HuH-7 (cell line): ENCODE results near the gene SESTD1.

ENCODE experiments used
- DNase-seq: peaks from one replicate; pipeline ENCODE4 v3.0.0; 2011; ENCODE audit warnings: low spot score

Gene SESTD1

GRCh38 chr2:179191110-179191509 lies 73.5 kb downstream of the SESTD1 start:
- DNase-seq: no peak

GRCh38 chr2:179186126-179186525 lies 78.5 kb downstream of the SESTD1 start:
- no peak for DNase-seq

GRCh38 chr2:179184610-179185009 lies 80.0 kb downstream of the SESTD1 start:
- DNase-seq: no peak

GRCh38 chr2:179181002-179181401 lies 83.6 kb downstream of the SESTD1 start:
- DNase-seq: no peak

GRCh38 chr2:179180242-179180641 lies 84.4 kb downstream of the SESTD1 start:
- no peak for DNase-seq

- DNase-seq: no peak
Measured at GRCh38 chr2:179179719-179180118, 84.9 kb downstream of the SESTD1 start.

DNA sequence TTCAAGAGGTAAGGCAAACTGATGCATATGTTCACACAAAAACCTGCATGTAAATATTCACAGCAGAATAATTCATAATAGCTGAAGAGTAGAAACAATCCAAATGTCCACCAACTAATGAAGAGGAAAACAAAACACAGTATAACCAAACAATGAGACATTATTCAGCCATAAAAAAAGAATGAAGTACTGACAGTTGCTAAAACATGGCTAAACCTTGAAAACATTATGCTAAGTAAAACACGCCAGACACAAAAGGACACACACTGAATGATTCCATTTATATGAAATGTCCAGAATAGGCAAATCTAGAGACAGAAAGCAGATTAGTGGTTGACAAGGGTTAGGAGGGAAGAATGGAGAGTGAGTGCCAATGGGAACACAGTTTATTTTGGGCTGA lies 86.9 kb downstream of the SESTD1 start:
- DNase-seq: no peak

DNA sequence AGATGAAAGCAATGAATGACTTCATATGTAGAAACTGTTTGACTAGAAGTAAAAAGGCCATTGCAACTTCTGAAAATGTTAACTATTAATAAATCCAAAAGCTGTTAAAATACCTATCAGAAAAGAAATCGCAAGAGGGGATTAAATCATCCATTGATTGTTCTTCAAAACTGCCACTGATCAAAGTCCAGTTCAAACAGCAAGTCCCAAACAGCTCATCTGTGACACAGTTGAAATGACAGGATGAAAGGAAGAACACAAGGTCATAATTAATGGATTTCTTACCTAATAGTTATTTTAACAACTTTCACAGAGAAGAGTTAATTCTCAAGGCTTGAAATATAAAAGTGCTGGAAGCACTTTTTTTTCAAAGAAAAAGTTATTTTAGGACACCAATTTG lies 90.4 kb downstream of the SESTD1 start:
- DNase-seq: no peak

DNA sequence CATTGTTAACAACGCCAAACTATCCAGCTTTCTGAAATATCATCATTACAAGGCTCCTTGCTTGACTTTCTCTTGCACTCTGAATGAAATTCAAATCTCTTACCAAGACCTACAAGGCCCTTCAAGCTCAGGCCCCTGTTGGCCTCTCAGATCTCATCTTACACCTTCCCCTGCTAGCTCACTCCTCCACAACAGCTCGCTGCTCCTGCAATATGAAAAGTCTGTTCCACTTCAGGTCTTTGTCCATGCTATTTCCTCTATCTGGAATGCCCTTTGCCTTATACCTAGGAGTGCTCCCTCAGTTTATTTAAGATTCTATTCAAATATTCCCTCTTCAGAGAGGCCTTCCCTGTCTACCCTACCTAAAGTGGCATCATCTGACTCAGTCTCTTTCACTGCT lies 91.7 kb downstream of the SESTD1 start:
- no peak for DNase-seq

DNA sequence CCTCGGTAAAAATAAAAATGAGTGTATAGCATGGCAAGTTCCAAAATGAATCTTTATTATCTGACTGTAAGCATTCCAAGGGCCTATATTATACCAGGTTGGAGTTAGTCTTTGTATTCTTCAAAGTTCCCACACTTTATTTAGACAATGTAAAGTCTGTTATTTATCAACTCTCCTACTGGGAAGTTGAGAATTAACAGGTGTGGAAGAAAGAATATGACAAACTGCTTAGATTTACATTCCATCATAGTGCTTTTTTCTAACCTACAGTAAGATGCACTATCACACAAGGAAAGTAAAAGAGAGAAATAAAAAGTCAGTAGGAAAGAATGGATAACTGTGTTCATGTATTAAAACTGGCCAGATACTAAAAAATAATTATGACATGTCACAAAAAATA lies 93.3 kb downstream of the SESTD1 start:
- no peak for DNase-seq

DNA sequence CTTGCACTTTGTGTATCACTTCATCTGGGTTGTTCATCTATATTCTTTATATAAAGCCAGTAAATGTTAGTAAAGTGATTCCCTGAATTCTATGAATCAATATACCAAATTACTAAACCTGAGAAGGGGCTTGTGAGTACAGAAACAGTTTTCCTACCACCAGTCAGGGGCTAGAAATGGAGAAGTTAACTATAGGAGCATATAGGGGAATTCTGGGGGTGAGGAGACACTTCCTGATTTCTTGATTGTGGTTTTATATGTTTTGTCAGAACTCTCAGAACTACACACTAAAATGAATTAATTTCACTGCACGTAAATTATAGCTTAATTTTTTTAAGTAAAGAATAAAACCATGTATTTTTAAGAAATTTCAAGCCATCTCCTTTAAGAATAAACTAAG lies 93.7 kb downstream of the SESTD1 start:
- DNase-seq: no peak

DNA sequence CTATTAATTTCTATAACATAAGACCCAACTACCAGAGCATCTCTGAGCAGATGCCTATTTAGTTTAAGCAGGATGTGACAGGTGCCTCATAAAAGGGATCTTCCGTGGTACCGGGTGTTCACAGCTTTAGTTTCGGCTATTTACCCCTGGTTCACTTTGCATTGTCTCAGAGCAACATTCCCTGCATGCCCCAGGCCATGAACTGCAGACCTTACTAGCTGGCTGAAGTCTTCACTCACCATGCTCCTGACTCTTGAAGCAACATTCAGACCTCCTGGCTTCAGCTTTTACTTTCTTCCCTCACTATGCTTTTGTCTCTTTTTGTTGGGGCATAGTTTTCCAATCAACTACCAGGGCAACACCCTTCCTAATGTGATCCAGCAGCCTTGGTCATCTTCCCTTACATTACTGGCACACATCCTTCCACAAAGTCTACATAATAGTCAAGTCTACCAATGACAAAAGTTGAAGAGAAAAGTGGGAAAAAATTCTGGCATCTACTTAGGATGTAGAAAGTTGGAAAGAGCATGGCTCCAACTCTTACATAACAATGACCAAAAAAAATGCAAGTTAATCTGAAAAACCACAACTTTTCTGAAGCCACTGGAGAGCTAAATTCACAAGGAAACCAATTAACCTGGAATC lies 99.2 kb downstream of the SESTD1 start:
- no peak for DNase-seq

DNA sequence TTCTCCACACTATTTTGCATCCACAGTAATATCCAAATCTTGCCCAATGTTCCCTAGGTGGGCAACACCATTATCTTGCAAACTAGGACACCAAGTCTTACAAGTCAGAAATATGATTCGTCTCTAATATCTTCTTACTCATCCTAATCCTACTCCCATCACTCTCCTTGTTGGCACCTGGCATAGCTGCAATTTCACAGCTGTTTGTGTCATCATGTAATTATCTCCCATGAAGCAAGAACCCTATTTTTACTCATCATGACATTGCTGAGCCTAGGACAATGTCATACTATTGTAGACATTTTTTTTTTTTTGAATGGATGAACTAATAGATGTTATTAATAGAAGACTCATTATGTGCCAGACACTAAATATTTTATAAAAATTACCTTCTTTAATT lies 123.4 kb downstream of the SESTD1 start:
- no peak for DNase-seq

DNA sequence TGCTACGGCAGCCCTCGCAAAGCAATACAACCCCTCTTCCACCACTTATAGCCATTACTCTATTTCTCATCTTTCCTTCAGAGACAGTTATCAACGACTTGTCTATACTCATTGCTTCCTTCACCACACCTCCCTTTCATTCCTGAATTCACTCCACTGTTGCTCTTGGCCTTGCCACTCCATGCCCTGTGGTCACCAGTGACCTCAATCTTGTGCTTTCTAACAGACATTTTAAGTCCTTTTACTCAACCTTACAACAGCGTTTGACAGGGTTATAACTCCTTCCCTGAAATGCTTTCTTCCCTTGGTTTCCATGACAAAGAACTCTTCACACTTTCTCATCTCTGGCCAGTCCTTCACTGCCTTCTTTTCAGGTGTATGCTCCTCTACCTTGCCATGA lies 124.1 kb downstream of the SESTD1 start:
- DNase-seq: no peak

- DNase-seq: no peak
Measured at GRCh38 chr2:179139506-179139905, 125.1 kb downstream of the SESTD1 start.

DNA sequence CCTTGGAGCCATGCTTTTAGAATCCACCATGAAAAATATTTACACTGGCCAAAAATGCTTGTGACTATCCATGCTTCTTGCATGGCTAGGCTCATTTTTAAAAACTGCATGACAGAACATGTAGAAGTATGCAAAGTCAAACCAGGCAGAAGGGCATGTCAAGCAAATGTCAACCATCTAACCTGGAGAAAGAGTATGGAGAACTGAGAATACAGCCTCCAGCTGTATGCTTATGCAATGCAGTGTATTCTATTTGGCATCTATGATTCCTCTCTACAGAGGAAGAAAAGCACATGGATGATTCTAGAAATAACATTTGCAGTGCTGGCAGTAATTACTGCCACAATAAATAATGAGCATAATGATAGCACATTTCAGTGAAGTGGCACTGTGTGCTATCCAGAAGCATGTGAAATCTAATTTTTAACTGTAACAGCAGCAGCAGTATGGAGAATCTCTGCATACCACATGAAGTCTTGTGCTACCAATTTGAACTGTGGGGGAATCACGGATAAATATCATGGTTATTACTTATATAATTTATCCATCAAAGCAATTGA lies 127.4 kb downstream of the SESTD1 start:
- DNase-seq: no peak

GRCh38 chr2:179133016-179133415 lies 131.6 kb downstream of the SESTD1 start:
- DNase-seq: no peak

GRCh38 chr2:179132076-179132475 lies 132.6 kb downstream of the SESTD1 start:
- no peak for DNase-seq

DNA sequence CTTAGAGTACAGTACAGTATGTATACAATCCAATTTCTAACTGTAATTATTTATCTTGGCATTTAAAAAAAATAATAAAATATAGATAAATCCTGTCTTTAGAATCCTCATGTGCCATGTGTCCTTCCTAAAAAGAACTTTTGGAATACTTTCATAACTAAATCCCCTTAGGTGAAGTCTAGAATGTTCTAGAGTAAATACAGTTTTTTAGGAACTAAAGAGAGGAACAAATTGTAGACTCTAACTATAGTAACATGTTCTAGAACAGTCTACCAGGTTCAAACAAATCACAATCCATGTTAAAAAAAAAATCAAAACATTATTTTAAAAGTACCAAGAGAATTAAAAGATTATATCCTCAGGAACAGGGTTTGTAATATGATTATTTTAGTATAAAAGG lies 134.1 kb downstream of the SESTD1 start:
- DNase-seq: no peak

DNA sequence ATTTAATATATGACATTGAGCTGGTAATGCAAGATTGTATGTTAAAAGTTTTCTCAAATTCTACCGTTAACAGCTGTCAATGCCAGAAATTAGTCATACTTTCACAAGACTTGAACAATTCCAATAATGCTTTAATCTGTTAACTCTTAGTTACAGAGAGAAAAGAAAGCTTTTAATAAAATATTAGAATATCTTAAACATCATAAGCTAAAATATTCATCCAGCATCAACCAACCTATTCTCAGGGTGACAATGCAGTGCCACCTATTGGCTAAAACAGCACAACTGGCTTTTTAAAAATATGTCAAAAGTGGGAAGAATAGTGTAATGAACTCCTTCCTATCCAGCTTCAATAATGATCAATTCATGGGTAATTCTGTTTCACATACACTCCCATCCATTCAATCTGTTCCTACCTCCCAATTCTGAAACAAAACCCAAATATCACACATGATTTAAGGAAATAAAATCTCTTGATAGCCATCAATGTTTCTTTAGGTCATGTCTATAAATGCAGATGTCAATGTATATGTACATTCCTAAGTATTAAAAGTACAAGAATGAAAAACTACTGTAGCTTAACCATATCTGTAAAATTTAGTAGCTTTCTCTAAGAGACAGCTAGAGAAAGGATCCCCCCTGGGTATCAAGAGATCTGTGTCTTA lies 134.9 kb downstream of the SESTD1 start:
- DNase-seq: peak; percentile 10

DNA sequence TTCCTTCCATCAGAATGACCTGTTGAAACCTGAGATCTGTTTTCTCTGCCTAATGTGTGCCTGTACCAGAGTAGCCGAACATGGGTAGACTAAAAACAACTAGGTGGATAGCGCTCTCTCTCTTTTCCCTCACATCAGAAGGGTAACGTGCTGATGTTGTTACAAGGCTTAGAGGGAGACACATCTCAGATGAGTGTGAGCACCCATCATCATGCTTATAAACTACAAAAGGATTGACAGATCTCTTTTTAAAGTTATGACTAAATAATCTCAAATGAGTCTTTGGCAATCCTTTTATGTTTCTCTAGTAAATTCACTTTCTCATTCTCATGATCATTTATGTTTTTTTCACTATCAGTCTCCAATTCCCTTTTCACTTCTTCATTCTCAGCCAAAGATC lies 139.2 kb downstream of the SESTD1 start:
- no peak for DNase-seq

- DNase-seq: no peak
Measured at GRCh38 chr2:179124282-179124681, 140.3 kb downstream of the SESTD1 start.

- no peak for DNase-seq
Measured at GRCh38 chr2:179123272-179123662, 141.4 kb downstream of the SESTD1 start.

- no peak for DNase-seq
Measured at GRCh38 chr2:179107737-179108136, 156.9 kb downstream of the SESTD1 start.
